Colonic mucosa (tissue), 4 donors: ENCODE data around the gene CASKIN2. TPM values are rescaled to one million over a fixed set of nuclear protein-coding genes. Genes with fewer than 3 reads are reported as not detected.

Experiments used
- DNase-seq: peaks from one replicate; pipeline ENCODE4 v3.0.0-alpha.2; 2020
- H3K27ac ChIP-seq: fragments of 200-600 bp; one replicate; pipeline ENCODE4 v1.8.0; 2021
- H3K27me3 ChIP-seq: fragments of 200-600 bp; one replicate; pipeline ENCODE4 v1.8.0; 2021
- H3K36me3 ChIP-seq: fragments of 200-600 bp; one replicate; pipeline ENCODE4 v1.8.0; 2021
- H3K4me1 ChIP-seq: fragments of 200-600 bp; one replicate; pipeline ENCODE4 v1.8.0; 2021; ENCODE audit warnings: mild to moderate bottlenecking
- H3K4me3 ChIP-seq: fragments of 200-600 bp; one replicate; pipeline ENCODE4 v1.8.0; 2021
- H3K9ac ChIP-seq, 2 donors: one replicate each; pipeline ENCODE4 v1.7.0; 2013; ENCODE audit warnings: control low read depth in 2 of 2, low read depth in 2 of 2, low read length in 2 of 2
- H3K9me3 ChIP-seq: fragments of 200-600 bp; one replicate; pipeline ENCODE4 v1.8.0; 2021
- intact Hi-C: fragments of 100-400 bp; cut with DNase I; formaldehyde crosslinking; loops from one replicate; pipeline ENCODE4 v1.14.1; 2022
- total RNA-seq, 2 donors: library from RNA; stranded (reverse); fragmentation: NEBNext Ultra II Directional in 1 of 2; extraction: Animal tissue kit (Norgen Biotek cat#: 25700) in 1 of 2; gene quantifications; one replicate each; pipeline ENCODE4 v1.2.1, GENCODE V29; 2021
- TF ChIP-seq, protein P1 (sequence below): fragments of 200-600 bp; IDR thresholded peaks from one replicate; pipeline ENCODE4 v1.8.0; 2022; ENCODE audit warnings: antibody characterized with exemption, mild to moderate bottlenecking
- donor health status: healthy.
- donor health status: DM: no; HTN: no; CAD: no.
- donor health status: DM: no; HTN: no; CAD: no.

The CASKIN2 gene
- total RNA-seq, 2 donors from 2014 or later = 26.5 to 28.6 TPM

DNA sequence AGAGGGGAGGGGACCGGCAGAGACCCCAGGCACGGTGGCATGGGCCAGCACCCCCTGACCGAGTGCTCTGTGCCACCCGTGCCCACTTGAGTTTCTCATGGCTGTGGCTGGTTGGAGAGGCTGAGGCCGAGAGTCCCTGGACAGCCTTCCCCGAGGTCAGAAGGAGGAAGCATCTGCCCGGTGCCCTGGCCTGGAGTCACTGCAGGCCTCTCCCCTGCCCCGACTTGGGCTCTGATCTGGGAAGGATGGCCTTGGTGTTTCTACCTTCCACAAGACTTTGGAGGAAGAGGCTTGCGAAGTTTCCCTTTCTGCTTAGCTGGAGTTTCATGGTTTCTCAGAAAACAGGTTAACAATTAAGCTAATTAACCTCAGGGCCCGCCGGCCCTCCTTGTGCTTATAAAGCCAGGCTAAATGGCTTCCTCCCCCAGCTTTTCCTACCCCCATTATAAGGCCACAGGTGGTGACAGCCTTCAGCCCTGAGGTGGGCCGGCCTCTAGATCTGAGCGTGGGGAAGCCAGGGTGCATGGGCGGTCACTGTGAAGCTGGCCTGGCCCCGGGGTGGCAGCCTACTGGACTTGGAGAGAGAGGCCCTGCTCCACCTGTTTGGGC lies 27.5 kb upstream of the CASKIN2 start:
- peak; percentile 64 for DNase-seq
- H3K9ac ChIP-seq = peak overlapping the region; percentile 60 to 82
- H3K9me3 ChIP-seq = no peaks in the 10 kb centered on the region
- intact Hi-C loops = no loop called here
- H3K27ac ChIP-seq = peak overlapping the region; percentile 84
- H3K4me3 ChIP-seq = no peak overlapping the region
- no peaks in the 10 kb centered on the region for H3K27me3 ChIP-seq
- H3K4me1 ChIP-seq = peaks cover 26% of the 10 kb centered on the region
- H3K36me3 ChIP-seq = no peaks in the 10 kb centered on the region
- TF ChIP-seq, protein P1, sequence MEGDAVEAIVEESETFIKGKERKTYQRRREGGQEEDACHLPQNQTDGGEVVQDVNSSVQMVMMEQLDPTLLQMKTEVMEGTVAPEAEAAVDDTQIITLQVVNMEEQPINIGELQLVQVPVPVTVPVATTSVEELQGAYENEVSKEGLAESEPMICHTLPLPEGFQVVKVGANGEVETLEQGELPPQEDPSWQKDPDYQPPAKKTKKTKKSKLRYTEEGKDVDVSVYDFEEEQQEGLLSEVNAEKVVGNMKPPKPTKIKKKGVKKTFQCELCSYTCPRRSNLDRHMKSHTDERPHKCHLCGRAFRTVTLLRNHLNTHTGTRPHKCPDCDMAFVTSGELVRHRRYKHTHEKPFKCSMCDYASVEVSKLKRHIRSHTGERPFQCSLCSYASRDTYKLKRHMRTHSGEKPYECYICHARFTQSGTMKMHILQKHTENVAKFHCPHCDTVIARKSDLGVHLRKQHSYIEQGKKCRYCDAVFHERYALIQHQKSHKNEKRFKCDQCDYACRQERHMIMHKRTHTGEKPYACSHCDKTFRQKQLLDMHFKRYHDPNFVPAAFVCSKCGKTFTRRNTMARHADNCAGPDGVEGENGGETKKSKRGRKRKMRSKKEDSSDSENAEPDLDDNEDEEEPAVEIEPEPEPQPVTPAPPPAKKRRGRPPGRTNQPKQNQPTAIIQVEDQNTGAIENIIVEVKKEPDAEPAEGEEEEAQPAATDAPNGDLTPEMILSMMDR = no peak

DNA sequence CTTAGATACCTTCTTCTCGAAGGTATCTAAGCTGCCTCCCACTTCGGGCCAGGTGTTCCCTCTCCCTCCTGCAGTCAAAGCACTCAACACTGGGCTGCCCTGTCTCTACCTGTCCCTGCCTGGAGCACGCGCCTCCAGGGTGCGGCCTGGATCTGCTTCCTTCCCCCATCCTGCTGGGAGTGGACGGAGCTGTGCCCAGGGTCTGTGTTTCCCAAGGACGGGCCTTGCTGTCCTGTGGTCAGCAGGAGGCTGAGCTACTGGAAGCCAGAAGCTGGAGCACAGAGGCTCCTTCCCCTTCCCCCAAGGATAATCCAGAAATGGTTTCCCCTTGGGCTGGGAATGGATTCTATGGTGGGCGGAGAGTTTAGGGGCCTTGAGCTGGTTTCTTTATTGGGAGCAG lies 26.9 kb upstream of the CASKIN2 start:
- Histone ChIP-seq H3K27ac (peak overlapping the region; percentile 84), H3K9ac (peak overlapping the region; percentile 51 to 82), H3K36me3 (no peaks in the 10 kb centered on the region)

DNA sequence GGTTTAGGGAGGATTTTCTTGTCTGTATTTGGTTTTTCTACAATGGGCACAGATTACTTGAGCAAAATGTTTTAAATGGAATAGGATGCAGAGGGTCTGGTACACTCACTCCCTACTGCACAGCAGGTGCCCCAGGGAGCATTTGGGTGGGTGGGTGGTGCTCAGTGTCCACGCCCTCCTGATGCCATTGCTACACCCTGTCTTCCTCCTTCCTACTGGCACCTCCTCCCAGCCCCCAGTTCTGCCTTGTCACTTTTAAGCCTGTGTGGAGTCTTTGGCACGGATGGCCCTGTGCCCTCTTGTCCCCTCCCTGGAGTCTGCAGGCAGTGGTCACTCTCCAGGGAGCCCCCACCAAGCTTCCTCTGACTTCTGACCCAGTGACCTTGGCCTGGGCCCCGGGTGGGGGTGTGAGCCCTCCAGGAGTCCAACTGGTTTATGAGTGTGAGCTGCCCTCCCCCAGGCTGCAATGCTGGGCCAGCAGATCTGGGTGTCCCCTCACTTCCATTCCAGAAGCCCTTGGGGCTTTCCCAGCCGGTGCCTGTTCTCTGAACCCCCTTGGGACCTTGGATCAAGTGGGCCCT lies 25.7 kb upstream of the CASKIN2 start:
- no peaks in the 10 kb centered on the region for H3K27me3 ChIP-seq
- H3K9me3 ChIP-seq = no peaks in the 10 kb centered on the region
- peak overlapping the region; percentile 84 for H3K27ac ChIP-seq
- no peak for DNase-seq
- intact Hi-C loops = no loop called here
- peak overlapping the region; percentile 36 to 84 for H3K9ac ChIP-seq
- peaks cover 26% of the 10 kb centered on the region for H3K4me1 ChIP-seq
- no peak overlapping the region for H3K4me3 ChIP-seq
- no peaks in the 10 kb centered on the region for H3K36me3 ChIP-seq
- TF ChIP-seq, protein P1 = no peak

More for the DNA sequence above, 26.9 kb upstream of the CASKIN2 start:
- peak; percentile 73 for DNase-seq
- no peaks in the 10 kb centered on the region for H3K27me3 ChIP-seq
- peaks cover 26% of the 10 kb centered on the region for H3K4me1 ChIP-seq
- H3K9me3 ChIP-seq = no peaks in the 10 kb centered on the region
- intact Hi-C loops = no loop called here
- TF ChIP-seq, protein P1 = no peak
- no peak overlapping the region for H3K4me3 ChIP-seq

DNA sequence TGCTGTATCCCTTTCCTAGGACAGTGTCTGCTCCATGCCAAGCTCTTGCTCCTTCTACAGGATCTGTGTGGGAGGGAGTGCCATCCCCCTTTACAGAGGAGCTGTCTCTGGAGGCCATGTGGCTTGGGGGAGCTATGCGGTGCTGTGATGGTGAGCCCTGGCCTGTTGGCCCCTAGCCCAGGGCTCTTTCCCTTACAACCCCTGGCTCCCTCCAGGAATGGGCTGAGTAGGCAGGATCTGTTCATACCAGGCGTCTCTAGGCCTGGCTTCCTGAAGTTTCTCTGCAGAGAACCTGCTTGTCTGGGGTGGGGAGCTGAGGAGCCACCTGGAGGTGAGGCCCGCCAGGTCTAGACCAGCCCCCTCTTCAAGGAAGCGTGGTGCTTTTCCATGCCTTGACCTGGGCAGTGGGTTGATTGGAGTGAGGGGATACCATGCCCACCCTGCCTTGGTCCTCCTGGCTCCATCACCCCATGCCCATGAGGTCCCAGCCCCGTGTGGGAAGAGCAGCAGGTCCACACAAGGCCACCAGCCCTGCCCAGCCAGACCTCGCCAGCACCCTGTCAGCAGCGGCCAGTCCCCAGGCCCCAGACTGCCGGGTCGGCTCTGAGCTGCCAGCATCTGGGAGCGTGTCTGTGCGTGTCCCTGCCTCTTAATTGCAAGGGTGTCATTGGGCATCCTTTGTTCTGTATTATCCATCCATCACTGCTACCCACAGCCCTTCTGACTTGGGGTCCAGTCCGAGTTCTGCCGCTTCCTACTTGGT lies 24.8 kb upstream of the CASKIN2 start:
- peak overlapping the region; percentile 39 to 84 for H3K9ac ChIP-seq
- no peak for DNase-seq
- H3K4me3 ChIP-seq = no peak overlapping the region
- H3K4me1 ChIP-seq = peaks cover 31% of the 10 kb centered on the region
- no peaks in the 10 kb centered on the region for H3K9me3 ChIP-seq
- TF ChIP-seq, protein P1 = no peak
- H3K36me3 ChIP-seq = no peaks in the 10 kb centered on the region
- H3K27ac ChIP-seq = peak overlapping the region; percentile 84
- intact Hi-C loops = no loop called here
- no peaks in the 10 kb centered on the region for H3K27me3 ChIP-seq

DNA sequence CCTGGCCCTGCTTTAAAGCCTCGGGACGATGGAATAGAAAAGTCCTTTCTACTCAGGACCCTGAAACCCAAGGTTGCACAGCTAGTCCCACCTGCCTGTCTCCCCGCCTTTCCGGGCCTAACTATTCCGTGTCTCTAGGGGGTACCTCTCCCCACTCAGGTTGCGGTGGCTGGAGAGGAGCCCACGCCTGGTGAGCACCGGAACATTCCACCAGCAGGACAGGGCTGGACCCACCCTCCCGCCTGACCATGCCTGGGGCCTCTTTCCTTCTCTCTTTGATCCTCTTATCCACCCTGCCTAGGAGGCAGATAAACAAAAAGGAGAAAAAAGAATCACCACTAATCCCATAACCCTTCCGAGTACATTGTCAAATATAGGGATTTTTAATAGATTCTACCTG lies 21.0 kb upstream of the CASKIN2 start:
- TF ChIP-seq, protein P1 = no peak
- H3K4me1 ChIP-seq = peaks cover 35% of the 10 kb centered on the region
- H3K27ac ChIP-seq = no peak overlapping the region
- peaks cover 3% of the 10 kb centered on the region for H3K36me3 ChIP-seq
- H3K9ac ChIP-seq = peak overlapping the region in 1 of 2 donors; percentile 32
- DNase-seq = no peak
- no peak overlapping the region for H3K4me3 ChIP-seq
- H3K27me3 ChIP-seq = no peaks in the 10 kb centered on the region
- intact Hi-C loops = no loop called here
- no peaks in the 10 kb centered on the region for H3K9me3 ChIP-seq
